MCF 10A (cell line): Measurements from ENCODE around the gene MCTP1. TPM values are rescaled to one million over a fixed set of nuclear protein-coding genes. Genes with fewer than 3 reads are reported as not detected.
A peak's percentile ranks its signal among the peaks of the same experiment; 100 is the strongest.
"Not testable (repeated sequence)": the region's sequence is repeated elsewhere in the genome, so short reads cannot be mapped to it uniquely, and the experiment has no call there.

Experiments
- BruUV-seq: library from RNA; stranded (reverse); fragments of 400-500 nt; replicated peaks from 2 replicates; lab custom pipeline; 2021; lab: Mats Ljungman, UMichigan
- CTCF ChIA-PET: fragments of 300-600 bp; sonication (Branson Sonifier 250); formaldehyde crosslinking; extraction: SDS; loops from one replicate; lab custom pipeline; 2021; ENCODE audit warnings: antibody characterized with exemption, inconsistent platforms; lab: Yijun Ruan, JAX
- POLR2A ChIA-PET: fragments of 300-600, 350-650 bp; sonication (Branson Sonifier 250); formaldehyde crosslinking; extraction: SDS; loops from one replicate; lab custom pipeline; 2020; ENCODE audit warnings: antibody characterized with exemption, inconsistent platforms; lab: Yijun Ruan, JAX
- DNase-seq: peaks from one replicate; pipeline ENCODE4 v3.0.0-alpha.2; 2018; ENCODE audit not compliant: unreplicated experiment
- H3K27ac Mint-ChIP-seq: one replicate; pipeline ENCODE4 v1.8.0; 2022; ENCODE audit warnings: mild to moderate bottlenecking, low read depth, mixed read lengths; ENCODE audit not compliant: unreplicated experiment
- H3K27me3 Mint-ChIP-seq: one replicate; pipeline ENCODE4 v1.8.0; 2022; ENCODE audit warnings: mixed read lengths; ENCODE audit not compliant: insufficient read depth, unreplicated experiment
- H3K36me3 Mint-ChIP-seq: one replicate; pipeline ENCODE4 v1.8.0; 2022; ENCODE audit warnings: mild to moderate bottlenecking, moderate library complexity, mixed read lengths; ENCODE audit not compliant: insufficient read depth, unreplicated experiment
- H3K4me1 Mint-ChIP-seq: one replicate; pipeline ENCODE4 v1.8.0; 2022; ENCODE audit warnings: mixed read lengths; ENCODE audit not compliant: insufficient read depth, unreplicated experiment
- H3K4me3 Mint-ChIP-seq: one replicate; pipeline ENCODE4 v1.8.0; 2022; ENCODE audit warnings: mild to moderate bottlenecking, moderate library complexity, mixed read lengths; ENCODE audit not compliant: unreplicated experiment
- H3K9me3 Mint-ChIP-seq: one replicate; pipeline ENCODE4 v1.8.0; 2022; ENCODE audit warnings: mixed read lengths; ENCODE audit not compliant: unreplicated experiment
- intact Hi-C: fragments of 100-400 bp; cut with micrococcal nuclease; formaldehyde crosslinking; loops from 2 replicates; pipeline ENCODE4 v1.14.1; 2022
- total RNA-seq: library from RNA; stranded (reverse); gene quantifications from 2 replicates; pipeline ENCODE4 v1.2.3, GENCODE V29; 2022
- TF ChIP-seq, protein P1 (sequence below): fragments of 200-600 bp; IDR thresholded peaks from one replicate; pipeline ENCODE4 v1.8.0; 2022; ENCODE audit warnings: antibody characterized with exemption, mild to moderate bottlenecking; ENCODE audit not compliant: unreplicated experiment

The MCTP1 gene
- total RNA-seq, 1 experiment from 2014 or later: 40.3 TPM

DNA sequence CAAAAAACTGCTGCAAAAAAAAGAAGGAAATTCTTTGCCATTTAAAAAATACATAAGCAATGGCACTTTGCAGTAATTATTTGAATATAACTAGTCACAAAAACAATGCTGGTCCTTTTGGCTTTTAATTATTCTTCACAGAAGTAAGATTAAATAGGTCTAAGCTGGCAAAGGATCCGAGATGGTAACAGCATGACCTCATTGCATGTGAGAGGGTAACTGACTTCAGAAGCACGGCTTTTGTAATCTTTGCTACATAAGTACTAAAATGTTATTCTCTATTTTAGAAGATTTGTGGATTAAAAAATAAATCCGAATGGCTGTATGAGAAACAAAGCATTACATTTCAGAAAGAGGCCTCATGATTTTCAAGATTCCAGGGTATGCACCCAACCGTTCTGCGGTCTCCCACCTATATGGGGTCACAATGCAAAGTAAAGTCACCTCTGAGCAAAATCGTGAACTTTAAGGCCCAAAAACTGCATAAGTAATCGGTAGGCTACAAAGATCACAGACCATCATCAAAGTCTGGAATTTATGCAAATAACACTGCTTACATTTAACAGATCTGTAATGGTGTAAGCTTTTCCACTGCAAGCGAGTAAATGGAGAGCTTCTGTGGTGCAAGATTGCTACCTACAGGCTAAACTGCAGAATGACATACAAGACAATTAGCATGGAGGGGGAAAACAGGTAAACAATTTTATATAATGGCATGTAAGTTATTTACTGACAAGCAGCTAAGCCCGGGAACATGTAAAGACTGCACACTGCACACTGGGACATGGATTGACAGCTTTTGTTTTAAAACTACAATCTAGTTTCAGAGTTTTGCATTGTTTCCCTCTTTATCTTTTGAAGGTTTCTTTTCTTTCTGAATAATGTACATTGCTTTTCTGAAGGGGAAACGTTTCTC, 434.8 kb downstream of the MCTP1 start:
- H3K9me3 Mint-ChIP-seq: no peaks in the 10 kb centered on the region
- no TSS peak for BruUV-seq
- TF ChIP-seq, protein P1, sequence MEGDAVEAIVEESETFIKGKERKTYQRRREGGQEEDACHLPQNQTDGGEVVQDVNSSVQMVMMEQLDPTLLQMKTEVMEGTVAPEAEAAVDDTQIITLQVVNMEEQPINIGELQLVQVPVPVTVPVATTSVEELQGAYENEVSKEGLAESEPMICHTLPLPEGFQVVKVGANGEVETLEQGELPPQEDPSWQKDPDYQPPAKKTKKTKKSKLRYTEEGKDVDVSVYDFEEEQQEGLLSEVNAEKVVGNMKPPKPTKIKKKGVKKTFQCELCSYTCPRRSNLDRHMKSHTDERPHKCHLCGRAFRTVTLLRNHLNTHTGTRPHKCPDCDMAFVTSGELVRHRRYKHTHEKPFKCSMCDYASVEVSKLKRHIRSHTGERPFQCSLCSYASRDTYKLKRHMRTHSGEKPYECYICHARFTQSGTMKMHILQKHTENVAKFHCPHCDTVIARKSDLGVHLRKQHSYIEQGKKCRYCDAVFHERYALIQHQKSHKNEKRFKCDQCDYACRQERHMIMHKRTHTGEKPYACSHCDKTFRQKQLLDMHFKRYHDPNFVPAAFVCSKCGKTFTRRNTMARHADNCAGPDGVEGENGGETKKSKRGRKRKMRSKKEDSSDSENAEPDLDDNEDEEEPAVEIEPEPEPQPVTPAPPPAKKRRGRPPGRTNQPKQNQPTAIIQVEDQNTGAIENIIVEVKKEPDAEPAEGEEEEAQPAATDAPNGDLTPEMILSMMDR: peak; percentile 61
- peak; percentile 44 for DNase-seq
- H3K27me3 Mint-ChIP-seq: no peaks in the 10 kb centered on the region
- no peaks in the 10 kb centered on the region for H3K36me3 Mint-ChIP-seq
- ChIA-PET POLR2A (interaction anchor here (0.6 to 1.5 kb wide), 3 partner anchors 9 to 52 kb away, joined by 3 to 5 read pairs (median 3); no protein-coding TSS in a partner anchor), CTCF (interaction anchor here (0.6 to 1.7 kb wide), 13 partner anchors 10 to 325 kb away, joined by 3 to 8 read pairs (median 4); no protein-coding TSS in a partner anchor)
- peaks cover 5% of the 10 kb centered on the region for H3K4me1 Mint-ChIP-seq
- no peak overlapping the region for H3K4me3 Mint-ChIP-seq
- intact Hi-C loops: loop anchor here (10.0 kb wide), 1 partner anchor 1245 kb away; no protein-coding TSS in a partner anchor
- H3K27ac Mint-ChIP-seq: no peak overlapping the region

DNA sequence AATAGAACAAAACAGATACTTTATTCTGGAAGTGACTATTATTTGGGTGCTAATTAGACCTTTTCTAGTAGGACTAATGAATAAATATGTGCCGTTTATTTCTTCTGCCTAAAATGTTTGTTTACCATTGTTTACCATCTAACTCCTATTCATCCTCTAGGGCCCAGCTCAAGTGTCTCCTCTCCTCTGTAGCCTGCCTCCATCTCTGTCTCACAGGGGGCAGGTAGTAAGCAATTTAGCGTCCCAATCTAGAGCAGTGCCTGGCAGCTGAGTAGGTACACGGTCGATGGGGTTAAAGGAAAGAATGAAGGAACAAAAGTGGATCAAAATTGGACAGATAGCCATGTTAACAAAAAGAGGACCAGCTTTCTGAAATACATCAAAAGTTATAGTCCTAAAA, 435.6 kb downstream of the MCTP1 start:
- Mint-ChIP-seq H3K4me1 (peaks cover 5% of the 10 kb centered on the region), H3K36me3 (no peaks in the 10 kb centered on the region), H3K27me3 (no peaks in the 10 kb centered on the region), H3K9me3 (no peaks in the 10 kb centered on the region), H3K4me3 (no peak overlapping the region), H3K27ac (no peak overlapping the region)
- DNase-seq: no peak
- BruUV-seq: no TSS peak
- POLR2A ChIA-PET: interaction anchor here (0.7 kb wide), 1 partner anchor 52 kb away, joined by 3 read pairs; no protein-coding TSS in a partner anchor
- TF ChIP-seq, protein P1: no peak
- CTCF ChIA-PET: interaction anchor here (0.6 to 1.7 kb wide), 4 partner anchors 9 to 1089 kb away, joined by 5 to 8 read pairs (median 6); no protein-coding TSS in a partner anchor
- intact Hi-C loops: no loop called here

DNA sequence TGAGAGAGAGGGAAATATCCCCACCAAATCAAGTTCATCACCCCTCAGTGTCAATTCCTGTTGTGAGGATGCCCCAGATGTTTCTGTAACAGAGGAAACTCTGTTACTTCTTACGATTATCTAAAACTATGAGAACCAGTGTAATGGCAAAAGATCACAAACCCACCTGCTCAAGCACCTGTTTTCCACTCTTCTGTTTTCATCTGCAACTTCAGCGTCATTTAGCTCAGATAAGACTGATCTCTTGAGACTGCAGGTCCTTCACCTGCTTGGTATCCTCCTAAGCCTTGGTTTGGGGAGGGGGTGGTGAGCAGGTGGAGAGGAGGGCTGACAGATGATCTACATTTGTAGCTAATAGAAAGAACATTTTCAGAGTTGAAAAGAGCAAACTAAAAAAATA, 437.2 kb downstream of the MCTP1 start:
- Mint-ChIP-seq H3K4me1 (no peaks in the 10 kb centered on the region), H3K27me3 (no peaks in the 10 kb centered on the region), H3K27ac (no peak overlapping the region), H3K4me3 (no peak overlapping the region), H3K9me3 (no peaks in the 10 kb centered on the region), H3K36me3 (no peaks in the 10 kb centered on the region)
- intact Hi-C loops: no loop called here
- BruUV-seq: no TSS peak
- no peak for DNase-seq
- POLR2A ChIA-PET: no interaction called here
- CTCF ChIA-PET: interaction anchor here (1.5 kb wide), 1 partner anchor 62 kb away, joined by 7 read pairs; no protein-coding TSS in a partner anchor
- TF ChIP-seq, protein P1: no peak

DNA sequence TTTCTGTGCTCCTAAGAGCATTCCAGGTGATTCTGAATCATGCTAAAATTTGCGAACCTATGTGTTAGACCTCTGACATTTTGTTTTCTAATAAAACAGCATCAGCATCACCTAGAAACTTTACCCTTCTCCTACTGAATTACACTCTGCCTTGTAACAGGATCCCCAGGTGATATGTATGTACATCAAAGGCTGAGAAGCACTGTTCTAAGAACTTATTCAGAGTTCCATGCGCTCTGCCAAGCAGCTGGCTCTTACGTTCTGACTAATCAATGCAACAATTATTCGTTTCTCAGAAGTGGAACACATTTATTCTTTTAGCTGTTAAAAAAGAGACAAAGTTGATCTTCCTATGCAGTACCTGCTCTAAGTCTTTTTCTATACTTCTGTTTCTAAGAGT, 437.9 kb downstream of the MCTP1 start:
- TF ChIP-seq, protein P1: no peak
- BruUV-seq: no TSS peak
- DNase-seq: no peak
- ChIA-PET CTCF (interaction anchor here (0.6 to 0.7 kb wide), 2 partner anchors 60 to 79 kb away, joined by 3 read pairs; no protein-coding TSS in a partner anchor), POLR2A (no interaction called here)
- intact Hi-C loops: no loop called here
- Mint-ChIP-seq H3K4me1 (no peaks in the 10 kb centered on the region), H3K27ac (no peak overlapping the region), H3K9me3 (no peaks in the 10 kb centered on the region), H3K36me3 (no peaks in the 10 kb centered on the region), H3K4me3 (no peak overlapping the region), H3K27me3 (no peaks in the 10 kb centered on the region)

DNA sequence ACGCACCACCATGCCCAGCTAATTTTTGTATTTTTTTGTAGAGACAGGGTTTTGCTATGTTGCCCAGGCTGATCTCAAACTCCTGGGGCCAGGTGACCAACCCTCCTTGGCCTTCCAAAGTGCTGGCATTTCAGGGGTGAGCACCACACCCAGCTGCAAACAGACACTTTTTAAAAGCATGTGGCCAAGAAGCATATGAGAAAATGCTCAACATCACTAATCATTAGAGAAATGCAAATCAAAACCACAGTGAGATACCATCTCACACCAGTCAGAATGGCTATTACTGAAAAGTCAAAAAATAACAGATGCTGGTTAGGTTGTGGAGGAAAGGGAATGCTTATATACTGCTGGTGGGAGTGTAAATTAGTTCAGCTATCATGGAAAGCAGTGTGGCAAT, 439.2 kb downstream of the MCTP1 start:
- CTCF ChIA-PET: interaction anchor here (0.7 kb wide), 1 partner anchor 13 kb away, joined by 4 read pairs; no protein-coding TSS in a partner anchor
- intact Hi-C loops, H3K4me1 Mint-ChIP-seq, POLR2A ChIA-PET, H3K27ac Mint-ChIP-seq, H3K27me3 Mint-ChIP-seq, H3K36me3 Mint-ChIP-seq, BruUV-seq, H3K4me3 Mint-ChIP-seq, DNase-seq, H3K9me3 Mint-ChIP-seq: not testable (repeated sequence)
